ENCODE data around the gene NOG.

Gene NOG

GRCh38 chr17:56598466-56598865, 5.0 kb downstream of the NOG start:
- no peaks in the 10 kb centered on the region for H3K9me3 ChIP-seq (ENCODE audit: control insufficient read depth, insufficient read depth, low read length)
- no peak overlapping the region for H3K4me3 ChIP-seq (ENCODE audit: low read depth, low read length)
- H3K4me1 ChIP-seq (ENCODE audit: control insufficient read depth, insufficient read depth, low read length): no peaks in the 10 kb centered on the region
- no peak overlapping the region for H3K9ac ChIP-seq (ENCODE audit: low read depth, low read length)
- no peaks in the 10 kb centered on the region for H3K36me3 ChIP-seq (ENCODE audit: control insufficient read depth, insufficient read depth, low read length)
- peaks cover 58% of the 10 kb centered on the region for H3K27me3 ChIP-seq (ENCODE audit: control insufficient read depth, insufficient read depth, low read length)

- H3K9ac ChIP-seq (ENCODE audit: low read depth, low read length): no peak overlapping the region
- peaks cover 59% of the 10 kb centered on the region for H3K27me3 ChIP-seq (ENCODE audit: control insufficient read depth, insufficient read depth, low read length)
- H3K9me3 ChIP-seq (ENCODE audit: control insufficient read depth, insufficient read depth, low read length): no peaks in the 10 kb centered on the region
- no peaks in the 10 kb centered on the region for H3K36me3 ChIP-seq (ENCODE audit: control insufficient read depth, insufficient read depth, low read length)
- no peak overlapping the region for H3K4me3 ChIP-seq (ENCODE audit: low read depth, low read length)
- H3K4me1 ChIP-seq (ENCODE audit: control insufficient read depth, insufficient read depth, low read length): no peaks in the 10 kb centered on the region
Measured at GRCh38 chr17:56599088-56599487, 5.6 kb downstream of the NOG start.

- peaks cover 55% of the 10 kb centered on the region for H3K27me3 ChIP-seq (ENCODE audit: control insufficient read depth, insufficient read depth, low read length)
- H3K9ac ChIP-seq (ENCODE audit: low read depth, low read length): no peak overlapping the region
- no peaks in the 10 kb centered on the region for H3K9me3 ChIP-seq (ENCODE audit: control insufficient read depth, insufficient read depth, low read length)
Measured at GRCh38 chr17:56599566-56599965, 6.1 kb downstream of the NOG start.

GRCh38 chr17:56600256-56600655, 6.8 kb downstream of the NOG start:
- H3K4me1 ChIP-seq (ENCODE audit: control insufficient read depth, insufficient read depth, low read length): no peaks in the 10 kb centered on the region

More at GRCh38 chr17:56599566-56599965, 6.1 kb downstream of the NOG start:
- Histone ChIP-seq H3K4me3 (ENCODE audit: low read depth, low read length) (no peak overlapping the region), H3K36me3 (ENCODE audit: control insufficient read depth, insufficient read depth, low read length) (no peaks in the 10 kb centered on the region), H3K4me1 (ENCODE audit: control insufficient read depth, insufficient read depth, low read length) (no peaks in the 10 kb centered on the region)

DNA sequence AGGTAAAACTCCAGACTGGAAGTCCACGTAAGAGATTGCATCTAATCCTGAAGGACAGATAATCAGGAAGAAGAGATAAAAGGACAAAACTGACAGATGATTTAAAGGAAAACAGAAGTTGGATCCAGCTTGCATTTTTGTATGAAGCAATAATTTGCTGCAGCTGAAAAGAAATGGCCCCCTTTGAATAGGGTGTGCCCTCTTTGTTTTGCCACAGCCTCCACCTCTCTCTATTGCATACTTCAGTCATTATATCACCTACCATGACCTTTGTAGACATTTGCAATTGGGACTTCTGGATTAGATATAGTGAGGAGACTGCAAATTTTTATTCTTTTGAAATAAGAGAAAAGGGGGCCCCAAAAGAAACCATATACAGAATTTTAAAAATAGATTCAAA, 8.1 kb downstream of the NOG start:
- no peaks in the 10 kb centered on the region for H3K9me3 ChIP-seq (ENCODE audit: control insufficient read depth, insufficient read depth, low read length)
- peaks cover 46% of the 10 kb centered on the region for H3K27me3 ChIP-seq (ENCODE audit: control insufficient read depth, insufficient read depth, low read length)
- H3K9ac ChIP-seq (ENCODE audit: low read depth, low read length): no peak overlapping the region
- no peaks in the 10 kb centered on the region for H3K4me1 ChIP-seq (ENCODE audit: control insufficient read depth, insufficient read depth, low read length)
- no peaks in the 10 kb centered on the region for H3K36me3 ChIP-seq (ENCODE audit: control insufficient read depth, insufficient read depth, low read length)
- no peak overlapping the region for H3K4me3 ChIP-seq (ENCODE audit: low read depth, low read length)

More at GRCh38 chr17:56600256-56600655, 6.8 kb downstream of the NOG start:
- no peak overlapping the region for H3K4me3 ChIP-seq (ENCODE audit: low read depth, low read length)
- H3K9ac ChIP-seq (ENCODE audit: low read depth, low read length): no peak overlapping the region
- H3K27me3 ChIP-seq (ENCODE audit: control insufficient read depth, insufficient read depth, low read length): peaks cover 48% of the 10 kb centered on the region
- H3K9me3 ChIP-seq (ENCODE audit: control insufficient read depth, insufficient read depth, low read length): no peaks in the 10 kb centered on the region
- H3K36me3 ChIP-seq (ENCODE audit: control insufficient read depth, insufficient read depth, low read length): no peaks in the 10 kb centered on the region

GRCh38 chr17:56602292-56603130, 9.0 kb downstream of the NOG start:
- Histone ChIP-seq H3K9me3 (ENCODE audit: control insufficient read depth, insufficient read depth, low read length) (no peaks in the 10 kb centered on the region), H3K9ac (ENCODE audit: low read depth, low read length) (no peak overlapping the region), H3K27me3 (ENCODE audit: control insufficient read depth, insufficient read depth, low read length) (peaks cover 40% of the 10 kb centered on the region), H3K4me1 (ENCODE audit: control insufficient read depth, insufficient read depth, low read length) (no peaks in the 10 kb centered on the region), H3K36me3 (ENCODE audit: control insufficient read depth, insufficient read depth, low read length) (no peaks in the 10 kb centered on the region), H3K4me3 (ENCODE audit: low read depth, low read length) (no peak overlapping the region)

GRCh38 chr17:56603486-56604238, 10.2 kb downstream of the NOG start:
- Histone ChIP-seq H3K36me3 (ENCODE audit: control insufficient read depth, insufficient read depth, low read length) (no peaks in the 10 kb centered on the region), H3K27me3 (ENCODE audit: control insufficient read depth, insufficient read depth, low read length) (peaks cover 29% of the 10 kb centered on the region), H3K4me3 (ENCODE audit: low read depth, low read length) (no peak overlapping the region), H3K9ac (ENCODE audit: low read depth, low read length) (no peak overlapping the region), H3K9me3 (ENCODE audit: control insufficient read depth, insufficient read depth, low read length) (no peaks in the 10 kb centered on the region), H3K4me1 (ENCODE audit: control insufficient read depth, insufficient read depth, low read length) (no peaks in the 10 kb centered on the region)

- Histone ChIP-seq H3K4me3 (ENCODE audit: low read depth, low read length) (no peak overlapping the region), H3K36me3 (ENCODE audit: control insufficient read depth, insufficient read depth, low read length) (no peaks in the 10 kb centered on the region), H3K9me3 (ENCODE audit: control insufficient read depth, insufficient read depth, low read length) (no peaks in the 10 kb centered on the region), H3K9ac (ENCODE audit: low read depth, low read length) (no peak overlapping the region), H3K4me1 (ENCODE audit: control insufficient read depth, insufficient read depth, low read length) (no peaks in the 10 kb centered on the region), H3K27me3 (ENCODE audit: control insufficient read depth, insufficient read depth, low read length) (peaks cover 19% of the 10 kb centered on the region)
Measured at GRCh38 chr17:56604691-56605290, 11.3 kb downstream of the NOG start.

- Histone ChIP-seq H3K4me3 (ENCODE audit: low read depth, low read length) (no peak overlapping the region), H3K9me3 (ENCODE audit: control insufficient read depth, insufficient read depth, low read length) (no peaks in the 10 kb centered on the region), H3K9ac (ENCODE audit: low read depth, low read length) (no peak overlapping the region), H3K36me3 (ENCODE audit: control insufficient read depth, insufficient read depth, low read length) (no peaks in the 10 kb centered on the region), H3K27me3 (ENCODE audit: control insufficient read depth, insufficient read depth, low read length) (no peaks in the 10 kb centered on the region), H3K4me1 (ENCODE audit: control insufficient read depth, insufficient read depth, low read length) (no peaks in the 10 kb centered on the region)
Measured at GRCh38 chr17:56608944-56609343, 15.4 kb downstream of the NOG start.

GRCh38 chr17:56610321-56610720, 16.8 kb downstream of the NOG start:
- Histone ChIP-seq H3K9me3 (ENCODE audit: control insufficient read depth, insufficient read depth, low read length) (no peaks in the 10 kb centered on the region), H3K9ac (ENCODE audit: low read depth, low read length) (no peak overlapping the region), H3K4me3 (ENCODE audit: low read depth, low read length) (no peak overlapping the region), H3K36me3 (ENCODE audit: control insufficient read depth, insufficient read depth, low read length) (no peaks in the 10 kb centered on the region), H3K4me1 (ENCODE audit: control insufficient read depth, insufficient read depth, low read length) (no peaks in the 10 kb centered on the region), H3K27me3 (ENCODE audit: control insufficient read depth, insufficient read depth, low read length) (no peaks in the 10 kb centered on the region)

DNA sequence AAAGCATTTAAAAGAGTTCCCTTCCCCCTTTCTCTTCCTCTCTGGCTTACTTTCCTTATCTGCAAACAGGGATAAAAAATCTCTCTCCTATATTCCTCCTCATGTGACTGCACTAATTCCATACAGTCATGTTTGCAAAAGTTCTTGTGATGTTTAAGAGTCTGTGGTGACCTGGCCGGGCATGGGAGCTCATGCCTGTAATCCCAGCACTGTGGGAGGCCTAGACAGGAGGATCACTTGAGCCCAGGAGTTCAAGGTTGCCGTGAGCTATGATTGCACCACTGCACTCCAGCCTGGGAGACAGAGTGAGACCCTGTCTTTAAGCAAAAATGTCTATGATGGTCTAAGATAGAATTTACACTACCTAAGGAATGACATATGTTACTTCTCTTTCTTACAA, 19.6 kb downstream of the NOG start:
- Histone ChIP-seq H3K9me3 (ENCODE audit: control insufficient read depth, insufficient read depth, low read length) (no peaks in the 10 kb centered on the region), H3K27me3 (ENCODE audit: control insufficient read depth, insufficient read depth, low read length) (no peaks in the 10 kb centered on the region), H3K4me3 (ENCODE audit: low read depth, low read length) (no peak overlapping the region), H3K9ac (ENCODE audit: low read depth, low read length) (no peak overlapping the region), H3K4me1 (ENCODE audit: control insufficient read depth, insufficient read depth, low read length) (no peaks in the 10 kb centered on the region), H3K36me3 (ENCODE audit: control insufficient read depth, insufficient read depth, low read length) (no peaks in the 10 kb centered on the region)

Measured in iPS-15b (cell line).